Adrenal gland (tissue), 12 donors: Measurements from ENCODE around the gene ETV6. TPM values are rescaled to one million over a fixed set of nuclear protein-coding genes. Genes with fewer than 3 reads are reported as not detected.

Experiments
- DNase-seq, 7 donors: peaks; one replicate each; pipeline ENCODE4 v3.0.0-alpha.2; 2019 to 2020
- H3K27ac ChIP-seq, 5 donors: fragments of 200-600 bp; sonication (generic) in 4 of 5; 1 replicate in 3 of 5; 2 replicates in 2 of 5; pipeline versions ENCODE4 v1.5.1 to v1.8.0; 2016 to 2020; ENCODE audit warnings: mild to moderate bottlenecking in 1 of 5
- H3K27me3 ChIP-seq: fragments of 200-600 bp; 2 replicates; pipeline ENCODE4 v1.8.0; 2021
- H3K36me3 ChIP-seq, 2 donors: fragments of 200-600 bp; replicated peaks in 1 of 2; 1 replicate in 1 of 2; 2 replicates in 1 of 2; pipeline versions ENCODE4 v1.5.1 to v1.8.0; 2018 to 2022
- H3K4me1 ChIP-seq, 2 donors: fragments of 200-600 bp; replicated peaks in 1 of 2; 1 replicate in 1 of 2; 2 replicates in 1 of 2; pipeline versions ENCODE4 v1.5.1 to v1.8.0; 2018 to 2021
- H3K4me3 ChIP-seq, 4 donors: fragments of 200-600 bp; sonication (generic) in 3 of 4; one replicate each; pipeline ENCODE4 v1.5.1; 2016 to 2018
- H3K9me3 ChIP-seq, 3 donors: fragments of 200-600 bp; sonication (generic) in 1 of 3; replicated peaks in 1 of 3; 1 replicate in 2 of 3; 2 replicates in 1 of 3; pipeline versions ENCODE4 v1.5.1 to v1.8.0; 2016 to 2021
- POLR2A ChIP-seq, 2 donors: fragments of 450-650 bp; IDR thresholded peaks; one replicate each; pipeline ENCODE4 v1.6.1; 2017; ENCODE audit warnings: antibody characterized with exemption in 2 of 2, mild to moderate bottlenecking in 2 of 2, moderate library complexity in 1 of 2
- WGBS, 4 donors: extraction: QIAGEN DNeasy Blood & Tissue Kit in 2 of 4; methylation state at CpG; one replicate each; pipeline versions ENCODE4 v1.1.5 to v1.1.7; 2013 to 2017; 5-methylcytosine and 5-hydroxymethylcytosine counted together
- intact Hi-C, 2 donors: fragments of 100-400 bp; cut with DNase I; formaldehyde crosslinking; loops; one replicate each; pipeline versions ENCODE4 v1.14.1 to v1.15.0; 2022 to 2023
- polyA plus RNA-seq, 3 donors: library from polyadenylated mRNA; stranded (reverse); fragments of 200-250 nt in 2 of 3; fragments of 350-450 nt in 1 of 3; fragmentation: Illumina TruSeq in 1 of 3; extraction: RNeasy Lipid Tissue Mini Kit (QIAGEN cat#74804) in 1 of 3; gene quantifications; one replicate each; pipeline ENCODE4 v1.2.3, GENCODE V29; 2013 to 2014
- total RNA-seq, 9 donors: library from RNA; depleted of rRNA in 4 of 9; stranded (reverse); fragments of >200 nt in 4 of 9; fragments of 120-200 nt in 1 of 9; fragmentation: NEBNext Ultra II Directional in 1 of 9; extraction: Animal tissue kit (Norgen Biotek cat#: 25700) in 1 of 9; gene quantifications; one replicate each; pipeline versions ENCODE4 v1.1.0 to v1.2.4, GENCODE V29; 2013 to 2023
- TF ChIP-seq, protein P1 (sequence below), 6 experiments: fragments of 450-650 bp in 4 of 6; fragments of 200-600 bp in 2 of 6; sonication (generic) in 1 of 6; IDR thresholded peaks; 1 replicate in 5 of 6; 2 replicates in 1 of 6; pipeline versions ENCODE4 v1.5.1 to v1.8.0; 2016 to 2021; ENCODE audit warnings: antibody characterized with exemption in 6 of 6, mild to moderate bottlenecking in 2 of 6, moderate library complexity in 1 of 6
- donor health status: healthy with polysubstance abuse.
- donor health status: Bipolar disorder and iron deficiency.
- donor health status: DM: yes; HTN: yes; CAD: no.
- donor health status: DM: no; HTN: no; CAD: no.
- donor health status: DM: no; HTN: no; CAD: no.
- donor health status: DM: yes; HTN: yes; CAD: no.

The ETV6 gene
- total and polyA plus RNA-seq, 12 donors = 9.6 to 46.6 (median 19.5) TPM

DNA sequence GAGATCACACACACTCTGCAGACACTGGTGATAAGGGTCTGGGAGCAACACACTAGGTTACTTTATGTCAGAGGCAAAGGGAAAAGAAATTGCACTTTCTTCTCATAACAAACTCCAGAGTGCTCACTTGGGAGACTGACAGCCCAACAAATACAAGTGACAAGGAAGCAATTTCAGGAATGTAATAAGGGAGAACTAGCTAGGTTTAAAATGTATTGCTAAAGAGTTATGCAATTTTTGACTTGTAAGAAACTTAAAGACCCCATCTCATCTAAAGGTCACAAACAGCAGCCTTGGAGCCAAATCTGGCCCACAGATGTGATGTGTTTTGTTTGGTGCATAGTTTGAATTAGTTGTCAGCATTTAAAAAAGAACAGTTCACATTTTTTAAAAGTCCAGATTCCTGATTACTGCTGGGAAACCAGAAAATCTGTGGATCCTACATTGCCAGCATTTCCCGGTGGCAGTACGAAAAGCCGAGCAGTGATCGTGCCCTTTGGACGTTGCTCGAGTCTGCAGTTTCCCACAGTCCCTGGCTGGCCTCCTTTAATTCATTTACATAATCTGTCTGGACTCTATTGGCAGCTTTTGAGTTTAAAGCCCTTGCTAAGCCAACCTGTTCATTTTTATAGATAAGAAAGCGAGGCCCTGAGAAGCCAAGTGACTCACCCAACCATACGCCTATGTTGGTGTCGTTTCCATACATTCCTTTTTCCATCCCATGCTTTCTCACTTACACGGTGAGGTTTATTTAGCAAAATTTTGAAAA lies 42.0 kb upstream of the ETV6 start:
- H3K27ac ChIP-seq = peak overlapping the region in 1 of 5 donors; percentile 1
- H3K27me3 ChIP-seq = no peaks in the 10 kb centered on the region
- peak in 1 of 7 donors; percentile 30 for DNase-seq
- no peaks in the 10 kb centered on the region for H3K36me3 ChIP-seq
- no peak overlapping the region for H3K4me3 ChIP-seq
- TF ChIP-seq POLR2A (IDR thresholded peaks at IDR 0.05) = no peak
- TF ChIP-seq, protein P1, sequence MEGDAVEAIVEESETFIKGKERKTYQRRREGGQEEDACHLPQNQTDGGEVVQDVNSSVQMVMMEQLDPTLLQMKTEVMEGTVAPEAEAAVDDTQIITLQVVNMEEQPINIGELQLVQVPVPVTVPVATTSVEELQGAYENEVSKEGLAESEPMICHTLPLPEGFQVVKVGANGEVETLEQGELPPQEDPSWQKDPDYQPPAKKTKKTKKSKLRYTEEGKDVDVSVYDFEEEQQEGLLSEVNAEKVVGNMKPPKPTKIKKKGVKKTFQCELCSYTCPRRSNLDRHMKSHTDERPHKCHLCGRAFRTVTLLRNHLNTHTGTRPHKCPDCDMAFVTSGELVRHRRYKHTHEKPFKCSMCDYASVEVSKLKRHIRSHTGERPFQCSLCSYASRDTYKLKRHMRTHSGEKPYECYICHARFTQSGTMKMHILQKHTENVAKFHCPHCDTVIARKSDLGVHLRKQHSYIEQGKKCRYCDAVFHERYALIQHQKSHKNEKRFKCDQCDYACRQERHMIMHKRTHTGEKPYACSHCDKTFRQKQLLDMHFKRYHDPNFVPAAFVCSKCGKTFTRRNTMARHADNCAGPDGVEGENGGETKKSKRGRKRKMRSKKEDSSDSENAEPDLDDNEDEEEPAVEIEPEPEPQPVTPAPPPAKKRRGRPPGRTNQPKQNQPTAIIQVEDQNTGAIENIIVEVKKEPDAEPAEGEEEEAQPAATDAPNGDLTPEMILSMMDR (IDR thresholded peaks at IDR 0.05) = no peak
- no peaks in the 10 kb centered on the region for H3K4me1 ChIP-seq
- 51 to 71% (median 60%) methylated on average over 10 of the region's 10 CpGs for WGBS, 4 donors
- intact Hi-C loops = no loop called here
- no peaks in the 10 kb centered on the region for H3K9me3 ChIP-seq

DNA sequence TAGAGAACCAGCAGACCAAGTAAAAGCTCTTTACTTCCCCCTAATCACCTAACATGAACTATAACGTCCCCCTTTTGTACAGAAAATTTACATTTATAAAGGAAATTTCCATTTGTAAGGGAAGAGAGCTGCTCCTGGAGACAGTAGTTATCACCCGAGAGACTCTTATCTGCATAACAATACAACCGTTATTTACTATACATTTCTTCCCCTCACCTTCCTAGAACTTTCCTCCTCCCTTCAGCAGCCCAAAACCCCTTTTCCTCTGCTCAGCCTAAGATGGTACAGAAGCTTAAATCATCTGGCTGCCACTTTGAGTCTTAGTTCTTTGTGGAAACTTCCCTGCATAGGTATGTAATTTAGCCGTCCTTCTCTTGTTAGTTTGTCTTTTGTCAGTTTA lies 40.4 kb upstream of the ETV6 start:
- Histone ChIP-seq H3K27me3 (no peaks in the 10 kb centered on the region), H3K9me3 (no peaks in the 10 kb centered on the region), H3K4me3 (no peak overlapping the region), H3K36me3 (no peaks in the 10 kb centered on the region), H3K27ac (no peak overlapping the region), H3K4me1 (no peaks in the 10 kb centered on the region)
- intact Hi-C loops = no loop called here
- 82 to 91% (median 87%) methylated on average over 4 of the region's 4 CpGs for WGBS, 4 donors
- DNase-seq = no peak
- TF ChIP-seq POLR2A (IDR thresholded peaks at IDR 0.05) = no peak
- TF ChIP-seq, protein P1 (IDR thresholded peaks at IDR 0.05) = no peak

DNA sequence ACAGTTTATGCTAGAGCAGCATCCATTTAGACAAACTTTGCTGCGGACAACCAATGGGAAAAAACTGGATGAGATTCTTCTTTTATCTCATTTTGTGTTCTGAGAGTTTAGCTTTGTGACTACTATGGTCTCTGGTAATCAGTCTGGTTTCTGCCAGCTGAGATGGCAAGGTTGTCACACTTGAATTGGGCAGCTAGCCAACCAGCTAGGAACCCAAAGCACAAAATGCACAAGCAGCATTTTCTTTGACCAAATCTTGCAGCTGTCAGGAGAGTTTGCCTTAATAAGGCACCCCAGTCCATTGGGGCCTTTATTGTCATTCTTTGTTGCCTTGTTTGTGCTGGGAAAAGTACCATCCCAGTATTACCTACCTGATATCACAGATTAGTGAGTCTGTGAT lies 34.0 kb upstream of the ETV6 start:
- TF ChIP-seq, protein P1 (IDR thresholded peaks at IDR 0.05) = no peak
- TF ChIP-seq POLR2A (IDR thresholded peaks at IDR 0.05) = no peak
- no peaks in the 10 kb centered on the region for H3K36me3 ChIP-seq
- H3K4me3 ChIP-seq = no peak overlapping the region
- H3K9me3 ChIP-seq = no peaks in the 10 kb centered on the region
- intact Hi-C loops = no loop called here
- WGBS, 4 donors = 92 to 100% (median 98%) methylated on average over 1 of the region's 1 CpG
- peak in 1 of 7 donors; percentile 5 for DNase-seq
- H3K27me3 ChIP-seq = no peaks in the 10 kb centered on the region
- no peaks in the 10 kb centered on the region for H3K4me1 ChIP-seq
- no peak overlapping the region for H3K27ac ChIP-seq

DNA sequence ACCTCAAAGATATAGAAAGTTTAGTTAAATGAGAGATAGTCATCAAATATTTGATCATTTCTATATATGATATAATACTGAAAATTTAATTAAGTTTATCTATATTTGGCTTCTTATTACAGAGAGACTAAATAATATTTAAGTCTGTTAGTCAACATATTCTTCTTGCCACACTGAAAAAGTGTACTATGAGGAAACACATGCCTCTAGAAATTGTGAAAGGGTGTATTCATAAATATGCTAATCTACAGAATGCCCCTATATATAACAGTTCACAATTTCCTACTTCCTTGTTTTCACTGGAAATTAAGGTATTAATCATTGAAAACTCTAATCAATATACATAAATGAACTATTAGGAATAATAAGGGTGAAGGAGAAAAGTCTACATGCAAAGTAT lies 31.4 kb upstream of the ETV6 start:
- intact Hi-C loops = no loop called here
- no peaks in the 10 kb centered on the region for H3K36me3 ChIP-seq

More for the DNA sequence above, 31.4 kb upstream of the ETV6 start:
- Histone ChIP-seq H3K27me3 (no peaks in the 10 kb centered on the region), H3K4me3 (no peak overlapping the region), H3K9me3 (no peaks in the 10 kb centered on the region), H3K4me1 (no peaks in the 10 kb centered on the region), H3K27ac (no peak overlapping the region)
- no peak for DNase-seq
- TF ChIP-seq POLR2A (IDR thresholded peaks at IDR 0.05) = no peak
- TF ChIP-seq, protein P1 (IDR thresholded peaks at IDR 0.05) = no peak
